Measurements from ENCODE around the gene IFNGR1.

- TF ChIP-seq MAX (IDR thresholded peaks at IDR 0.05) (no peak), CTCF (IDR thresholded peaks at IDR 0.05 in 2 of 3, conservative IDR thresholded peaks at IDR 0.05 in 1 of 3; ENCODE audit: borderline replicate concordance in 1 of 3, insufficient read depth in 1 of 3, low read depth in 2 of 3, low read length in 2 of 3) (no peak), SIN3A (IDR thresholded peaks at IDR 0.05; ENCODE audit: low read depth) (no peak), ELF1 (IDR thresholded peaks at IDR 0.05; ENCODE audit: borderline replicate concordance, low read depth) (no peak), RAD21 (IDR thresholded peaks at IDR 0.05; ENCODE audit: low read depth) (no peak), EZH2 (IDR thresholded peaks at IDR 0.05) (no peak), EZH2phosphoT487 (IDR thresholded peaks at IDR 0.05; ENCODE audit: borderline replicate concordance) (no peak), CEBPB (IDR thresholded peaks at IDR 0.05; ENCODE audit: low read depth) (no peak), ZBTB33 (IDR thresholded peaks at IDR 0.05; ENCODE audit: extremely low read depth, insufficient replicate concordance, low read length) (no peak), POLR2A (IDR thresholded peaks at IDR 0.05; ENCODE audit: borderline replicate concordance, extremely low read depth, insufficient read depth, insufficient read length) (no peak), YY1 (IDR thresholded peaks at IDR 0.05; ENCODE audit: extremely low read depth, insufficient replicate concordance, low read depth, low read length) (no peak), EGR1 (IDR thresholded peaks at IDR 0.05; ENCODE audit: low read depth) (no peak)
- TF ChIP-seq, protein P1, sequence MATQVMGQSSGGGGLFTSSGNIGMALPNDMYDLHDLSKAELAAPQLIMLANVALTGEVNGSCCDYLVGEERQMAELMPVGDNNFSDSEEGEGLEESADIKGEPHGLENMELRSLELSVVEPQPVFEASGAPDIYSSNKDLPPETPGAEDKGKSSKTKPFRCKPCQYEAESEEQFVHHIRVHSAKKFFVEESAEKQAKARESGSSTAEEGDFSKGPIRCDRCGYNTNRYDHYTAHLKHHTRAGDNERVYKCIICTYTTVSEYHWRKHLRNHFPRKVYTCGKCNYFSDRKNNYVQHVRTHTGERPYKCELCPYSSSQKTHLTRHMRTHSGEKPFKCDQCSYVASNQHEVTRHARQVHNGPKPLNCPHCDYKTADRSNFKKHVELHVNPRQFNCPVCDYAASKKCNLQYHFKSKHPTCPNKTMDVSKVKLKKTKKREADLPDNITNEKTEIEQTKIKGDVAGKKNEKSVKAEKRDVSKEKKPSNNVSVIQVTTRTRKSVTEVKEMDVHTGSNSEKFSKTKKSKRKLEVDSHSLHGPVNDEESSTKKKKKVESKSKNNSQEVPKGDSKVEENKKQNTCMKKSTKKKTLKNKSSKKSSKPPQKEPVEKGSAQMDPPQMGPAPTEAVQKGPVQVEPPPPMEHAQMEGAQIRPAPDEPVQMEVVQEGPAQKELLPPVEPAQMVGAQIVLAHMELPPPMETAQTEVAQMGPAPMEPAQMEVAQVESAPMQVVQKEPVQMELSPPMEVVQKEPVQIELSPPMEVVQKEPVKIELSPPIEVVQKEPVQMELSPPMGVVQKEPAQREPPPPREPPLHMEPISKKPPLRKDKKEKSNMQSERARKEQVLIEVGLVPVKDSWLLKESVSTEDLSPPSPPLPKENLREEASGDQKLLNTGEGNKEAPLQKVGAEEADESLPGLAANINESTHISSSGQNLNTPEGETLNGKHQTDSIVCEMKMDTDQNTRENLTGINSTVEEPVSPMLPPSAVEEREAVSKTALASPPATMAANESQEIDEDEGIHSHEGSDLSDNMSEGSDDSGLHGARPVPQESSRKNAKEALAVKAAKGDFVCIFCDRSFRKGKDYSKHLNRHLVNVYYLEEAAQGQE (IDR thresholded peaks at IDR 0.05; ENCODE audit: low read depth): no peak
Observed at GRCh38 chr6:137260217-137260616, 41.0 kb upstream of the IFNGR1 start.

Measured in HCT116 (cell line).